GM19328 (cell line): Measurements from ENCODE around the gene ZNF222.

Experiments used
- ATAC-seq: cut with Tn5 transposase; IDR thresholded peaks from one replicate; pipeline ENCODE4 v1.9.1; 2021; ENCODE audit warnings: mild to moderate bottlenecking, moderate library complexity; ENCODE audit not compliant: unreplicated experiment

The ZNF222 gene

DNA sequence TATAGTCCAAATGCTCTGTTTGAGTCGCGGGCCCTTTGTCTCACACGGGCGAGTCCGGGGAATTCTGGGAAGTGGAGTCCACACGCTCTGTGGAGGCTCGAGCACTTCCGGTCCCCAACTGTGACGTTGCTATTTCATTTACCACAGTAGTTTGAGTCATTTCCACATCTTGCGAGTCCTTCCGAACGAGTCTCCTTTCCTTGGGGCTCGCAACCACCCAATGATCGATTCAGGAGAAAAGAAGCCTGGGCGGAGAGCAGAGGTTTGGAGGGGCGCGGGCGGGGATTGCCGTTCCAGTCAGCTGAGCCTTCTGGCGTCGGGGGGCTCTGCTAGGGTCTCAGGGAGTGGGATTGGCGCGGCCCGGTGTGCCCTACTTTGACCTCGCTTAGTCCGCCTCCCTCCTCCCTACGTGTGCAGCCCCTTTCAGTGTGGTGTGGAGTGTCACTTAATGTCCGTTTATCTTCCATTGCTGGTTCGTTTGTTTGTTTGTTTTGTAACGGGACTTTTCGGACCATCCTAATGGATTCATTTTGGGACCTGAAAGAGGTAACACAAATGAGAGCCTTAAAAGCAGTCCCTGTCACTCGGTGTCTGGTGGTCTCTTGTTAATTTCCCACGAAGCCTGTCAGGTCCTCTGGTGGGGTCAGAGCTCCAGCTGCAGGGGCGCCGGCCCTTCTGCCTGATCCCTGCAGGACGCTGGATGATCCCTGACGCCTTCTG lies at the start of gene ZNF222:
Gene ZNF222 (plus strand): TSS at position 163 of the 720 bp plus-strand sequence. CDS start 58 bp downstream, at position 221.
- peak; percentile 55 for ATAC-seq

DNA sequence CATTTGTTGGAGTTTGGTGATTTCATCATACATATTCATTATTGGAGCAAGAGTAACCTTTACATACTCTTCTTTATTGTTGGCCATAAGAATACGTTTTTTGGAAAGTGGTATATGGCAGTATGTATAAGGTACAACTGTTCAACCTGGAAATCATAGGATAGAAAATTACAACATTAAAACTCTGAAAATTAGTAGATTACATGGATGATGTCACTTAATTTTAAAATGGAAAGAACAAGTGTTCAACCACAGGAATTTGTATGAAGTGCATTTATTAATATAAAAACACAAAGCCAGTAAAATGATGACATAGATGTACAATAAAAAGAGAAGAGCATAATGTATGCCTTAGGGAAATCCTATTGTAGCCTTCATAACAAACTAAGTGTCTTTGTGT lies 48.4 kb upstream of the ZNF222 start:
- no peak for ATAC-seq

DNA sequence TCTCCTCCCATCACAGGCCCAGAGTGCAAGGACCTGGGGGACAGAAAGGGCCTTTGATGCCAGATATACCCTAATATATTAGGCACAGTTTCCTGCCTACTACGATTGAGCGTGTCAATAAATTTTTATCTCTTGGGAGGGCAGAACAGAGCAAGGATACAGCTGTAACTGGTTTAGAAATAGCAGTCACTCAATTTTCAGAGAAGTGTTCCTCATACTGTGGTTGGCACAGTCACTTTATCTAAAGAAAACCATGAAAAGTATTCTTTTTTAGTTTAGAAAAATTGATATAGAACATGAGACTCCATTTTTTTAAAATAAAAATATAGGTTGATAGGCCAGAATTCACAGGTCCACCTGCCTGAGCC lies 41.7 kb upstream of the ZNF222 start:
- no peak for ATAC-seq

- peak; percentile 65 for ATAC-seq
Measured at GRCh38 chr19:43983912-43984686, 41.1 kb upstream of the ZNF222 start, which contains the start of gene ZNF155. ZNF155 (plus strand) TSS chr19:43984188; CDS start chr19:43988544, 4,356 bp downstream.

DNA sequence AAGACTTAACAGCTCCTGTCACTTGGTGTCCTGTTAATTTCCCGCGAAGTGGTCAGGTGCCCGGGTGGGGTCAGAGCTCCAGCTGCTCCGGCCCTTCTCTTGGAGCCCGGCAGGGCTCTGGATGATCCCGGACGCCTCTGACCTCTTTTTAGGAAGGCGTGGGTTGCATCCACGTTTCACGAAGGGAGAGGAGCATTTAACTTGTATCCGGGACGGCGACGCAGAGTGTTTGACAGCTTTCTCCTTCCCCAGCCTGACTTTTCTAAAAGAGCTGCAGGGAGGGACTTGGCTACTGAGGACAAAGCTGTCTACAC lies 40.5 kb upstream of the ZNF222 start:
- ATAC-seq: no peak

GRCh38 chr19:43997631-43998290 lies 27.4 kb upstream of the ZNF222 start:
- no peak for ATAC-seq

DNA sequence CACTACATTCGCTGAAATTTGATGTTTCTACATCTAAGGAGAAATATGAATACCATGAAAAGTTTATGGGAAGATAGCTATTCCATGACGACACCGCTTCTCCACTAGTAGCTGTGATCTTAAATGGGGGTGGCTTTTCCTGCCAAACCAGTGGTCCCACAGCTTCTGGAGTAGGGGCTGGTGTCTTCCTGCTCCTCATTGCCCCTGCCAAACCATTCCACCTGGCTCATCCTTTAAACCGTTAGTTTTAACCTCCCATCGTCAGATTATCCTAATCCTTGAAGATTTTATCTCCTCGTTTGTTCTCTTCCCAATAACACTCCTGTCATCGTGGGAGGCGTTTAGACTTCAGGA lies 23.0 kb upstream of the ZNF222 start:
- no peak for ATAC-seq

- peak; percentile 90 for ATAC-seq
Measured at GRCh38 chr19:44002566-44003460, 22.4 kb upstream of the ZNF222 start, which contains the start of gene ZNF230. ZNF230 (plus strand) TSS chr19:44002957; CDS start chr19:44007079, 4,122 bp downstream.

- no peak for ATAC-seq
Measured at GRCh38 chr19:44003461-44004009, 21.6 kb upstream of the ZNF222 start.

GRCh38 chr19:44005973-44006372 lies 19.2 kb upstream of the ZNF222 start:
- ATAC-seq: no peak

GRCh38 chr19:44007473-44007872 lies 17.7 kb upstream of the ZNF222 start:
- no peak for ATAC-seq

DNA sequence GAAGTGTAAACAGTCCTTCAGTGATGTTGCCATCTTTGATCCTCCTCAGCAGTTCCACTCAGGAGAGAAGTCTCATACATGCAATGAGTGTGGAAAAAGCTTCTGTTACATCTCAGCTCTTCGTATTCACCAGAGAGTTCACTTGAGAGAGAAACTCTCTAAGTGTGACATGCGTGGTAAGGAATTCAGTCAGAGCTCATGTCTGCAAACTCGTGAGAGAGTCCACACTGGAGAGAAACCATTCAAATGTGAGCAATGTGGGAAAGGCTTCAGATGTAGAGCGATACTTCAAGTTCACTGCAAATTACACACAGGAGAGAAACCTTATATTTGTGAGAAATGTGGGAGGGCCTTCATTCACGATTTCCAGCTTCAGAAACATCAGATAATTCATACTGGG lies 14.7 kb upstream of the ZNF222 start:
- no peak for ATAC-seq

DNA sequence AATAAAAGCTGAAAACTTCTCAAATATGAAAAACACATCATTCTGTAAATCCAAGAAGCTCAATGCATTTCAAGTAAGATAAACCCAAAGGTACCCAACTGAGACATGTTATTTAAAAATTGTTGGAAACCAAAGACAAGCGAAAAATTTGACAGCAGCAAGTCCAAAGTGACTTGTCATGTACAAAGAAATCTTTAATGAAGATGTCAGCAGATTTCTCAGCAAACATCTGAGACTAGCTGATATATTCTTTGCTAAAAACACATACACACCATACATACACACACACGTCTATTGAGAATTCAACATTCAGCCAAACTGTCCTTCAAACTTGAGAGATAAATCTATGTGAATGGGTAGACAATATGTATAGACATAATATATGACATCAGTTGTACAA lies 5.7 kb upstream of the ZNF222 start:
- ATAC-seq: no peak

DNA sequence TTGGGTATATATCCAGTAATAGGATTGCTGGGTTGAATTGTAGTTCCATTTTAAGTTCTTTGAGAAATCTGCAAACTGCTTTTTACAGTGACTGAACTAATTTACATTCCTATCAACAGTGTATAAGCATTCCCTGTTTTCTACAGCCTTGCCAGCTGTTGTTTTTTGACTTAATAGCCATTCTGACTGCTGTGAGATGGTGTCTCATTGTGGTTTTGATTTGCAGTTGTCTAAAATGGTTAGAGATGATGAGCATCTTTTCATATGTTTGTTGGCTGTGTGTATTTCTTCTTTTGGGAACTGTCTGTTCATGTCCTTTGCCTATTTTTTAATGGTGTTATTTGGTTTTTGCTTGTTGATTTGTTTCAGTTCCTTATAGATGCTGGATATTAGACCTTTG lies 4.0 kb upstream of the ZNF222 start:
- no peak for ATAC-seq

- no peak for ATAC-seq
Measured at GRCh38 chr19:44024900-44025216, 321 bp upstream of the ZNF222 start.

GRCh38 chr19:44026622-44027021 lies 1.4 kb downstream of the ZNF222 start:
- no peak for ATAC-seq

GRCh38 chr19:44032001-44032610 lies 6.9 kb downstream of the ZNF222 start:
- no peak for ATAC-seq

GRCh38 chr19:44042147-44042546 lies 17.0 kb downstream of the ZNF222 start:
- ATAC-seq: no peak

GRCh38 chr19:44050740-44051649 lies 25.8 kb downstream of the ZNF222 start:
- ATAC-seq: no peak
